HG03571 (cell line): ENCODE data around the gene TOLLIP.

ENCODE experiments used
- ATAC-seq: cut with Tn5 transposase; IDR thresholded peaks from one replicate; pipeline ENCODE4 v1.9.1; 2021; ENCODE audit not compliant: unreplicated experiment

Gene TOLLIP

DNA sequence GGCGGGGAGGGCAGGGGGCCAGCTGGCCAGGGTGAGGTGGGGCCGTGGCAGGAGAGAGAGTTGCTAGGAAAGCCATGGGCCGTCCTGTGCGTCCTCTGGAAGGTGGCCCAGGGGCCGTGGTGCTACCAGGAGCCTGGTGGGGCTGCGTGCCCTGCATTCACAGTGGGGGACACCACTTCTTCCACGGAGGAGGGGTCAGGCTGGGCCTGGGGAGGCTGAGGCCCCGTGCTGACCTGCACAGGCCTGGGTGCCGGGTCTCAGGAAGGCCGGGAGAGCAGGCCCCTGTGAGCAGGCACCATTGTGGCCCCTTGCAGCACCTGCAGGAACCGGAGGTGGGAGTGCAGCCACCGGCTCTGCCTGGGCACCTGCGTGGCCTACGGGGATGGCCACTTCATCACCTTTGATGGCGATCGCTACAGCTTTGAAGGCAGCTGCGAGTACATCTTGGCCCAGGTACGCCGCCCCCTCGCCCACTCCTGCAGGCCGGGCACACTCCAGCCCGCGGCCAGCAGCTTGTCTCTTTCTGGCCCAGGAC is 74.6 kb downstream of the TOLLIP start:
- ATAC-seq = no peak

DNA sequence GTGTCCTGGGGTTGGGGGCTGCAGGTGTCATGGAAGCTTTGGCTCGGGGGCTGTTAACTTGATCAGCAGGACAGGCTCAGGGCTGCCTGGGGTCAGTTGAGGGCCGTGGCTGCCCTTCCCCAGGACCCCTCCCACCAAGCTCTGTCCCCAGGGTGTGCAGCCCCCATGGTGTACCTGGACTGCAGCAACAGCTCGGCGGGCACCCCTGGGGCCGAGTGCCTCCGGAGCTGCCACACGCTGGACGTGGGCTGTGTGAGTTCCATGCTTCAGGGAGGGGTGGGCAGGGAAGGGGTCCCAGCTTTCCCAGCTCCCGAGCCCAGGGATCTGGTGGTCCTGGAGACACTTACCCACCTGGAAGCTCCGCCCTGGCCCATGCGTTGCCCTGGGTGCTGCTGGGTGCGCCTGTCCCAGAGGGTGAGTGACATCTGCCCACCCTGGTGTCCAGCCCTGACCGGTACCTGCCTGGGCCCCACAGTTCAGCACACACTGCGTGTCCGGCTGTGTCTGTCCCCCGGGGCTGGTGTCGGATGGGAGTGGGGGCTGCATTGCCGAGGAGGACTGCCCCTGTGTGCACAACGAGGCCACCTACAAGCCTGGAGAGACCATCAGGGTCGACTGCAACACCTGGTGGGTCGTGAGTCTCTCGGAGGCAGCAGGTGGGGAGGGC is 75.2 kb downstream of the TOLLIP start:
- ATAC-seq = no peak

DNA sequence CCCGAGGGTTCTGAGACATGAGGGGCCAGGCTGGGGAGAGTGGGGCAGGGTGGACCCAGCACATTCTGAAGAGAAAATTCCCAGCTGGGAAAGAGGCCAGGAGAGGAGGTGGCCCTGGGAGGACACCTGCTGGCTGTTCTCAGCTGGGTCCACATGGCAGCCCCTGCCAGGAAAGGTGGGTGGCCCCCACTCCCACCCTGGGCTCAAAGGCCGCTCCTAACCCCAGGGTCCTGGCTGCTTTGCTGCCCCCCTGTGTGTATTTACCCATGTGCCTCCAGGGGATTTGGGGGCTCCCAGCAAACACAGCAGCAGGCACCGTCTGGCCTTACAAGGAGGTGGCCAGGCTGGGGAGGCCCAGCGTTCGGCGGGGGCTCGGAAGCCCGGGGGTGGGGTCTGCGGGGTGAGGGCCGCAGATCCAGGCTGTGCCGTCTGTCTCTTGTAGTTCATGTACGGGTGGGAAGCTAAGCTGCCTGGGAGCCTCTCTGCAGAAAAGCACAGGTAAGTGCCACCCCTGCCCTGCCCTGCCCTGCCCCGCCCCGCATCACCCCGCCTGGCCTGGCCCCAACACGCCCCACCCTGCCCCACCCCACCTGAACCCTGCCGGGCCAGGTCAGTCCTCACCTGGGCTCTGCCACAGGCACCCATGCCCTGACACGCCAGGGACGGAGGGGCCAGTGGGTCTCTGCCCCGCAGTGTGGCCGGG is 75.9 kb downstream of the TOLLIP start:
- no peak for ATAC-seq

DNA sequence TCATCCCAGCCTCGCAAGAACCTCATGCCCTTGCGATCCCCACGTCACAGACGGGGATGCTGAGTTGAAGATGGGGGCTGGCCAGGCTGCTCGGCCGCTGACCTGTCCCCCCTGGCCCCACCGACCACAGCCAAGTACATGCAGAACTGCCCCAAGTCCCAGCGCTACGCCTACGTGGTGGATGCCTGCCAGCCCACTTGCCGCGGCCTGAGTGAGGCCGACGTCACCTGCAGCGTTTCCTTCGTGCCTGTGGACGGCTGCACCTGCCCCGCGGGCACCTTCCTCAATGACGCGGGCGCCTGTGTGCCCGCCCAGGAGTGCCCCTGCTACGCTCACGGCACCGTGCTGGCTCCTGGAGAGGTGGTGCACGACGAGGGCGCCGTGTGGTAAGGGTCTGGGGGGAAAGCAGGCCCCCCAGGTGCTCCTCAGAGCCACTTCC is 76.5 kb downstream of the TOLLIP start:
- ATAC-seq = no peak

DNA sequence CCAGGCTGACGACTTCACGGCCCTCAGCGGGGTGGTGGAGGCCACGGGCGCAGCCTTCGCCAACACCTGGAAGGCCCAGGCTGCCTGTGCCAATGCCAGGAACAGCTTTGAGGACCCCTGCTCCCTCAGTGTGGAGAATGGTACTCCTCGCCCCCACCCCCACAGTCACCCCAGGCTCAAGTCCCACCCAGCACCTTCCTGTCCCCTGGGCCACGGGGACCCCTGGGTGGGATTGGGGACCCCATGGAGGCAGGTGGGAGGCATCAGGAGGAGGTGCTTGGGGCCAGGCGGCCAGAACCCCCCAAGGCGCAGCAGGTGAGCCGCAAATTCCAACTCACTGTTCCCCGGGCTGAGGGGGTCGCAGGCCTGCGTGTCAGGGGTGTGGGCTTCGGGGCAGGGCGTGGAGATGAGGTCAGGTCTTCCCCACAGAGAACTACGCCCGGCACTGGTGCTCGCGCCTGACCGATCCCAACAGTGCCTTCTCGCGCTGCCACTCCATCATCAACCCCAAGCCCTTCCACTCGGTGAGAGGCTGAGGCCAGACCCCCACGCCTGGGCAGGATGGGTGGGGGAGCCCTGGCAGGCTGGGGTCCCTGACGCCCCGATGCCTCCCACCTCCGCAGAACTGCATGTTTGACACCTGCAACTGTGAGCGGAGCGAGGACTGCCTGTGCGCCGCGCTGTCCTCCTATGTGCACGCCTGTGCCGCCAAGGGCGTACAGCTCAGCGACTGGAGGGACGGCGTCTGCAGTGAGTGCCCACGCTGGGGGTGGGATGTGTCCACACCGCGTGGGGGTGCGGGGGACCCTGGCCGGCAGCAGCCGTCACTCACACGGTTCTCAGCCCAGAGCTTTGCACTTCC is 77.2 kb downstream of the TOLLIP start:
- no peak for ATAC-seq

DNA sequence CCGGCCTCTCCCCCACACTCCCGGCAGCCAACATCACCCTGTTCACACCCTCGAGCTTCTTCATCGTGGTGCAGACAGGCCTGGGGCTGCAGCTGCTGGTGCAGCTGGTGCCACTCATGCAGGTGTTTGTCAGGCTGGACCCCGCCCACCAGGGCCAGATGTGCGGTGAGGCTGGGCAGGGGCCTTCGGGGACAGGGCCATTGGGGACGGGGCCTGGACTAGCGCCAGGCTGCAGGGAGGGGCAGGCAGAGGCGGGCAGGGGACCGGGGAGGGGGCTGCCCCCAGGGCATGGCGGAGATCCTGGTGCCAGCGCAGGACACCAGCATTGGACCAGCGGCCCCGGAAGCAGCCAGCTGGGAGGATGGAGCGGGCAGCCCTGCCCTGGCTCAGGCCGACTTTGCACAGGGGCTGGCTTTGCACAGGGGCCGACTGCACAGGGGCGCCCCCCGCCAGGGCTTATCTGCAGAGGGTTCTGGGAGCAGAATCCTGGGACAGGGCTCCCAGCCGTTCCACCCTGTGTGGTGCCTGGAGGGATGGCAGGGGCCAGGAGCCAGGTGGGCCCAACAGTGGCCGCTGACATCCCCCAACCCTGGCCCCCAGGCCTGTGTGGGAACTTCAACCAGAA is 77.9 kb downstream of the TOLLIP start:
- no peak for ATAC-seq

DNA sequence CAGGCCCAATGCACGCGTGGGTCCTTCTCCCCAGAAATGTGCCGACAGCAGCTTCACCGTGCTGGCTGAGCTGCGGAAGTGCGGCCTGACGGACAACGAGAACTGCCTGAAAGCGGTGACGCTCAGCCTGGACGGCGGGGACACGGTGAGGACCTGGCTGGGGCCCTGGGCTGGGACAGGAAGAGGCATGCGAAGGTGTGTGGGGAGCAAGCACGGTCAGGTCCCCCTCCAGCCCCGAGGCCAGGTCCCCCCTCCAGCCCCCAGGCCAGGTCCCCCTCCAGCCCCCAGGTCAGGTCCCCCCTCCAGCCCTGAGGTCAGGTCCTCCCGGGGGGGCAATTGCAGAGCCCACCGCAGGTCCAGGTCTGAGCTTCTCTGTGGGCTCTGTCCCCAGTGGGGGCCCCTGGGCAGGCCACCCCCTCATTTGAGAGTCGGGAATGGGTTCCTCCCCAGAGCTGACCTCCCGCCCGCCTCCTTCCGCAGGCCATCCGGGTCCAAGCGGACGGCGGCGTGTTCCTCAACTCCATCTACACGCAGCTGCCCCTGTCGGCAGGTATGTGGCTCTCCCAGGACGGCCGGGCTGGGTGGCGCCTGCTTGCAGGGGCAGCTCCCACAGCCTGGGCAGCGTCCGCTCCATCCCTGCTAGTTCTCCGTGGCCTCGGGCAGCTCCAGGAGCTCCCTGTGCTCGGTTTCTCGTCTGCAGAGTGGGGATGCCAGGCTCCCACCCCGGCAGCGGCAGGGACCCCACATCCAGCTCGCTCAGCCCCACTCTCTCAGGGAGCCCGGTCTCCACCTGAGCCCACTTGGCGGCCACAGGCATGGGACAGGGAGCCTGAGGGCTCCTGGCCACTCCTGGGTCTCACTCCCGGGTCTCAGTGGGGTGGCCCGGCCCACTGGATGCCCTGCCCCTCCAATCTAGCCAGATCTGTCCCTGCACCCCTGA is 78.7 kb downstream of the TOLLIP start:
- no peak for ATAC-seq

DNA sequence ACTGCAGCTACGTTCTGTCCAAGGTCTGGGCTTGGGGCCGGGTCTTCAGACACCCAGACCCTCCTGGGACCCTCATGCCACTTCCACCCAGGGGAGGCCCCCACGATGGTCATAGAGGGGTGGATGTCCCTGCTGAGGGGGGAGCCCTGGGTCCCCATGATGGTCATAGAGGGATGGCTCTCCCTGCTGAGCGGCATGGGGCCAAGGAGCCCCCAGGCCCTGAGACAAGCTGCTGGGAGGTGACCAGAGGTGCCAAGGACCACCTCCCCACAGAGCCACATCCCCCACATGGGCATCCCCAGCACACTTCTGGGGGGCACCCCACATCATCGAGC is 79.3 kb downstream of the TOLLIP start:
- ATAC-seq = no peak

DNA sequence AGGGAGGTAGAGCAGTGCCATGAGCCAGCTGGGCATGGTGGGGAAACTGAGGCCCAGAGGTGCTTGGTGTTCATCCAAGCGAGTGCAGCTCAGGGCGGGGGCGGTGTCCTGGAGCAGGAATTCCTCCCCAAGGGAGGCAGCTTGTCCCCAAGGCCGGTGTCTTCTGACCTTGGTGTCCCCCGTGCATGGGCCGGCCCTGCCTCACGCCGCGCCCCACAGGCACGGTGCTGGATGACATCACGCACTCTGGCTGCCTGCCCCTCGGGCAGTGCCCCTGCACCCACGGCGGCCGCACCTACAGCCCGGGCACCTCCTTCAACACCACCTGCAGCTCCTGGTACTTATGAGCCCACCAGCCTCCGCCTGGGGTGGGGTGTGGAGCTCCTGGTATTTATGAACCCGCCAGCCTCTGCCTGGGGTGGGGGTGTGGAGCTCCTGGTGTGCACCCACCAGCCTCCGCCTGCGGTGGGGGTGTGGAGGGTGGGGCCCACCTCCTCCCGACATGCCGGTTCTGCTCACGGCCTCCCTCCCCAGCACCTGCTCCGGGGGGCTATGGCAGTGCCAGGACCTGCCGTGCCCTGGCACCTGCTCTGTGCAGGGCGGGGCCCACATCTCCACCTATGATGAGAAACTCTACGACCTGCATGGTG is 79.8 kb downstream of the TOLLIP start:
- no peak for ATAC-seq

DNA sequence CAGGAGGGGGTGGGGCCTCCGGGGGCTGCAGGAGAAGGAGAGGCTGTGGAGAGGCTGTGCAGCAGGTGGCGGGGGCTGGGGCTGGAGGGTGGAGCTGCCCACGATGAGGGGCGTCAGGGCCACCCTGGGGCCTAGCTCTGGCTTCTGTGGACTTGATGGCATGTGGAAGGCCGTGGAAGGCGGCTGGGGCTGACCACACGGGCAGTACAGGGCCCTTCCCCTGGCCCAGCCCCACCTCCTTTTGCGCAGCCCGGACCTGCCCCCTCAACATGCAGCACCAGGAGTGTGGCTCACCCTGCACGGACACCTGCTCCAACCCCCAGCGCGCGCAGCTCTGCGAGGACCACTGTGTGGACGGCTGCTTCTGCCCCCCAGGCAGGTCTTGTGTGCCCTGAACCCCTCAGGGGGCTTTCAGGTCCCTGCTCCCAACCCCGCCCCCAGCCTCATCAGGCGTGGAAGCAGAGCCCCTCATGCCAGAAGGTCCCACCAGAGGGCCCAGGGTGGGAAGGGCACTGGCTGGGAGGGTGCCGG is 80.4 kb downstream of the TOLLIP start:
- ATAC-seq = no peak

DNA sequence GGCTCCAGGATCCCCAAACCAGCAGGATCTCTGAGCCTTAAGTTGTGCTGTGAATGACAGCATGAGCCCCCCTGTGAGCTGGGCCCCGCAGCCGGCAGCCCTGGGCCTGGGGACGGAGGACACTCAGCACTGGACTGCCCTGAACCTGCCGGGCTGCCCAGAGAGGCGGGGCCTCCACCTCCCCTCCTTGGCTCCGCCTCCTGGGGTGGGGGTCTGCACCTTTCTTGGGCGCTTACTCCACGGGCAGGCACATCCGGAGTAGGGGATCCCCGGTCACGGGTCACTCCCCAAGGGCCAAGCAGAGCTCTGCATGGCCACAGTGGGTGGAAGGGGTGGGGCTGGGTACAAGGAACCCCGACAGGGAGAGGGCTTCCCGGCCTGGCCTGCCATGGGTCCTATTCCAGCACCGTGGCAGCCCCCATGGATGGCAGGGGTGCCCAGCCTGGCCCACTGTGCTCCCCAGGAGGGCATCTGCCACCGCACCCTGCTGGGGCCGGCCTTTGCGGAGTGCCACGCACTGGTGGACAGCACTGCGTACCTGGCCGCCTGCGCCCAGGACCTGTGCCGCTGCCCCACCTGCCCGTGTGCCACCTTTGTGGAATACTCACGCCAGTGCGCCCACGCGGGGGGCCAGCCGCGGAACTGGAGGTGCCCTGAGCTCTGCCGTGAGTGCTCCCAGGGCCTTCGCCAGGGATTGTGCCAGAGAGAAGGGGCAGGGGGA is 81.2 kb downstream of the TOLLIP start:
- ATAC-seq = no peak

DNA sequence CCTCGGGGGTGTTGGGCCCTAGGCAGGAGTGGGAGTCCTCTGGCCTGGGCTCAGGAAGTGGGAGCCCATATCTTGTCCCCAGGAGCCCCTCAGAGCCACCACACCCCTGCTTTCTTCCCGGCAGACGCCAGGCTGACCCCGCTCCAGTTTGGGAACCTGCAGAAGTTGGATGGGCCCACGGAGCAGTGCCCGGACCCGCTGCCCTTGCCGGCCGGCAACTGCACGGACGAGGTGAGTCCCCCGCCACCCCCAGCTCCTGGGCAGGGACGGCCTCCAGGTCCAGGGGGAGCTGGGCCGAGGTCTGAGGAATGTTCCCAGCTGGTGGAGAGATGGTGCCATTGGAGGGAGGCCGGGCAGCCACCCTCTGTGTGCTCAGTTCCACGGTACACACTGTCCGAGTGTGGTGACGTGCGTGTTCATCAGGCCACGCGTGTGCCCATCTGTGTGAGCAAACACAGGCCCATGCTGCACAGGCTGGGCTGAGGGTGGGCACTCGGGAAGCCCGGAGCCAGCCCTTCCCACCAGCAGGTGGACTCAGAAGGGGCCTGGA is 81.8 kb downstream of the TOLLIP start:
- ATAC-seq = no peak

DNA sequence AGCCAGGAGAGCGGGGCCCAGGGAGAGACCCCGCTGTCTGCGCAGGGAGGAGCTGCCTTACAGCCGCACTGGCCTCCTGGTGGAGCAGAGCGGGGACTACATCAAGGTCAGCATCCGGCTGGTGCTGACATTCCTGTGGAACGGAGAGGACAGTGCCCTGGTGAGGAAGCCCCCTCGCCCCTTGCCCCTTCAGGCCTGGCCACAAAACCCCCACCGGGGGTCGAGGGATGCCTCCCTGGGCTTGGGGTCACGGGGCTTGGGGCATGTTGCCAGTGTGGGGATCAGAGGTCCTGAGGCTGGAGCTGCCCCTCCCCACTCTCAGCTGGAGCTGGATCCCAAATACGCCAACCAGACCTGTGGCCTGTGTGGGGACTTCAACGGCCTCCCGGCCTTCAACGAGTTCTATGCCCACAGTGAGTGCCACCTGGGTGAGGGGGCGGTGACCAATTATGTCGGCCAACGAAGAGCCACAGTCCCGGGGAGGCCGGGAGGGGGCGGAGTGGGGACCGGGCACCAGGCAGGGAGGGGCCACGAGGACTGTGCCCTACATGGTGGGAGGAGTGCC is 82.4 kb downstream of the TOLLIP start:
- ATAC-seq = no peak

DNA sequence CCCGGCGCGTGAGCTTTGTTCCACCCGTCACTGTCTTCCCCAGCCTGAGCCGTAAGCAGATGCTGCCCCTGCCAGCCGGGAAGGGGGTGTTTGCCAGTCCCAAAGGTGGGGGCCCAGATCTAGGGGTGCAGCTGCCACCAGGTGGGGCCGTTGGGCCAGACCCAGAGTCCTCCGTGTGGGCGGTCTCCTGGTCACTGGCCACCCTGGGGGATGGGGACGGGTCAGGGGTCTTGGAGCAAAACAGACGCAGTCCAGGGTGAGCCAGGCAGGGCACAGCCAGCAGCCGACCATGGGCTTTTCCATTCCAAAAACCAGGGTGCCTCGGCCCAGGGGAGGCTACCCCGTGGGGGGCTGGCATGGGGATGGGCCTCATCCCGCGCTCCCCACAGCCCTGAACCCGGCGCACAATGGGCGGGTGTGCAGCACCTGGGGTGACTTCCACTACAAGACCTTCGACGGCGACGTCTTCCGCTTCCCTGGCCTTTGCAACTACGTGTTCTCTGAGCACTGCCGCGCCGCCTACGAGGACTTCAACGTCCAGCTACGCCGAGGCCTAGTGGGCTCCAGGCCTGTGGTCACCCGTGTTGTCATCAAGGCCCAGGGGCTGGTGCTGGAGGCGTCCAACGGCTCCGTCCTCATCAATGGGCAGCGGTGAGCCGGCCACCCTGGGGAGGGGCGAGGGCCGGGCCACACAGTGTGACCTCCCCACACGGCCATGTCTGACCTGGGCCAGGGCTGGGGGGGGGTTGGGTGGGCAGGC is 83.0 kb downstream of the TOLLIP start:
- ATAC-seq = no peak

DNA sequence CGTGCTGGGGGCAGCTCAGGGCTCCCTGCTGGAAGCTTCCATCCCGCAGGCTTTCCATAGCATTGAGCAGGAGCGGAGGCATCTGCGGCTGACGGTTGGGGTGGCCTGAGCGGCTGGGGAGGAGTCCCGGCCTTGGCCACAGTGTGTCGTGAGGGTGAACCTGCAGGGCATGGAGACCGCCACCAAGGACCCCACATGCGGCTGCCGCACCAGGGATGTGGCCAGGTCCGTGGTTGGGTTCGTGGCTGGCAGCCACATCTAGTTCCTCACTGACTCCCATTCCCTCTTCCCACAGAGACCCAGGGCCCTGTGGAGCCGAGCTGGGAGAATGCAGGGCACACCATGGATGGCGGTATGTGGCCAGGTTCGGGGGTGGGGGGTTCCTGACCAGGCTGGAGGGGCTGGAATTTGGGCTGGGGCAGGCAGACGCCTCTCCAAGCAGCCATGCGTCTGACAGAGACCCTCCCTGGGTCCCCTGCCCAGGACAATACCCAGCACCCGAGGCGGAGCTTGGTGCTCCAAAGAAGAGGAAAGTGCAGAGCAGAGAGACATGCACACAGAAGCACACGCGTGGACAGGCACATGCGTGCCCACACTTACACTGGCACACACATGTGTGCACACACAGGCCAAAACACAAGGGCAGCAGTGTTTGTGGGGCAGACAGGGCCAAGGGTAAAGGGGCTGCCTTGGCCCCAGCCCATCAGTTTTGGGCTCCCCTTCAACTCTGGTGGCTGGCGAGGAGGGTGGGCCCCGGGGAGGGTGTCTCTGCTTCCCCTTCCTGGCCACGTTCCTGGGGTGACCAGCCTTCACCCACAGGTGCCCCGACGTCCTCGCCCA is 83.8 kb downstream of the TOLLIP start:
- no peak for ATAC-seq
